H7 (cell line): ENCODE measurements around the gene C5. TPM values are rescaled to one million over a fixed set of nuclear protein-coding genes. Genes with fewer than 3 reads are reported as not detected.

Source experiments
- DNase-seq: peaks from one replicate; pipeline ENCODE4 v3.0.0; 2012
- H3K27me3 ChIP-seq: 2 replicates; pipeline ENCODE4 v1.6.0; 2011; ENCODE audit warnings: mild to moderate bottlenecking, low read length; ENCODE audit not compliant: control insufficient read depth, insufficient read depth
- H3K36me3 ChIP-seq: replicated peaks from 2 replicates; pipeline ENCODE4 v1.5.1; 2011; ENCODE audit warnings: low read length; ENCODE audit not compliant: control insufficient read depth, insufficient read depth
- H3K4me3 ChIP-seq: 2 replicates; pipeline ENCODE4 v1.5.1; 2011; ENCODE audit warnings: low read depth, mild to moderate bottlenecking, control low read depth, low read length, moderate library complexity; ENCODE audit not compliant: insufficient read depth
- total RNA-seq: library from RNA; depleted of rRNA; stranded (reverse); fragments of >200 nt; shearing (Covaris generic); gene quantifications from 2 replicates; pipeline ENCODE4 v1.2.3, GENCODE V29; 2014

C5 gene
- total RNA-seq, 1 experiment from 2014 or later, result 1.0 TPM

DNA sequence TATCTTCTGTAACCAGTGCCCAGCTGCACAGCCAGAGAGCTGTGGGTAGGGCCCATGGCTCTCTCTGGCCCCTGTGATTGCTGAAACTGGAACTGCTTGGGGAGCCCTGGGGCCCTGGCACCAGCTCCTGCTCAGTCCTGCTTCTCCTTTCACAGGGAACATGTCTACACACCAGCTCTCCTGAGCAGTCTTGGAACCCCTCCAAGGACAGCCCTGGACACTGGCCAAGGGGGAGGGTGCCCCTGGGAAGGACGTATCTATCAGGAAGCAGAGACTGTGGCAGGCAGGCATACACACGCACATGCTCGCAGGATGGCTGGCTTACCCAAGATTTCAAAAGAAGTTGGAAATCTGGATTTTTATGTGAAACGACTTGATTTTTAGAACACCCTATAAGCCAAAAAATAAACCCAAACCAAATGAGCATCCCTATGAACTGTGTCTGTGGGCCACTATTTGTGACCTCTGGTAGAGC is 114.7 kb downstream of the C5 start:
- Histone ChIP-seq H3K4me3 (no peak overlapping the region), H3K27me3 (no peaks in the 10 kb centered on the region; the same call in 1 of the 2 replicates), H3K36me3 (no peaks in the 10 kb centered on the region)
- no peak for DNase-seq

DNA sequence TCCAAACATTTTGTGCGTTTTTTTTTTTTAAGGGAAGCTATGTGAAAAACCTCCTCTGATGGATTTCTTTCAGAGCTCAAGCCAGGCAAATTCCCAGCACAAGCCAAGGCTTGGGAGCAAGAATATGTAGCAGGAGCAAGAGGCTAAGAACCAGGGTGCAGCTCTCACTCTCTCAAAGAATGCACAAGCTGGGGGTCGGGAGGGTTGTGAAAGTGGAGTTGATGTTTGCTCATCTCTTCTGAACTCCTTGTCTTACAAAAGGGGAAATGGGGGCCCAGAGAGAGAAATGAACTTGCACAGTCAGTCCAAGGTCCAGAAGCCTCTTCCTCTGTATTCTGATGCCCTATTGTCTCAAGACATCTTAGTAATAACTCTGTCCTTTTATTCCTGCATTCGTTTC is 115.8 kb downstream of the C5 start:
- no peaks in the 10 kb centered on the region; the same call in 1 of the 2 replicates for H3K27me3 ChIP-seq
- no peak for DNase-seq
- H3K36me3 ChIP-seq, result no peaks in the 10 kb centered on the region
- H3K4me3 ChIP-seq, result no peak overlapping the region

DNA sequence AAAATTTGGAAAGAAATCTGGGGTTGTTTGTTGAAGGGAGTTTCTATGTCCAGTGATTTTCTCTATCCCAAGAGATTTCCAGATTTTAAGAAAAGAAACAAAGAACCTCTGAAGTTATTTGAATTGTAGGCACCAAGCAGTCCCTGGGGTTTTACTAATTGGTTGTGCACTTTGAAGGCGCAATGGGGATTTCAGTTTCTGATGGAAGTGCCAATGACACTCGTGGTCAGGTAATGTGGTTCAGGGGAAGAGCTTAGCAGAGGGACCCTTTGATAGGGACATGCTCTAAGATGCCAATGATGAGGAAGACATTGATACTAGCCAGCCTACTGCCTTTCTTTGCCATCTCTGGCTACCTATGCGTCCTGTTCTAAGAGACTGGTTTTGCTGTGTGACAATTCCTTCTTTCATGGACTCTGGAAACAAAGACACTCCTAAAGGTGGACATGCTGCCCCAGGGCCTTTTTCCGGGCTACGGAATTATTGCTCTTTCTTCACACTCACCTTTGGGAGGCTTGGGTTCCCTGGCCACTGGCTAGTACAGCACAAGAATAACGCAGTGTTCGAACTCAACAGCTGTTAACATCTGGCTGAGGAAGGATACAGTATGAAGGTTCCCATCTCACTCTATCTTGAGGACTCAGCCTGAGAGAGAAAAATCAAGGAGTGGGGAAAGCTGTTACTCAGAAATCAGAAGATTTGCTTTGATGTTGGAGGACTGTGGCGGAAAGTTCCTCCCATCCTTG is 116.6 kb downstream of the C5 start:
- Histone ChIP-seq H3K27me3 (peaks cover 2% of the 10 kb centered on the region; the same call in 1 of the 2 replicates), H3K4me3 (no peak overlapping the region), H3K36me3 (no peaks in the 10 kb centered on the region)
- DNase-seq, result no peak

DNA sequence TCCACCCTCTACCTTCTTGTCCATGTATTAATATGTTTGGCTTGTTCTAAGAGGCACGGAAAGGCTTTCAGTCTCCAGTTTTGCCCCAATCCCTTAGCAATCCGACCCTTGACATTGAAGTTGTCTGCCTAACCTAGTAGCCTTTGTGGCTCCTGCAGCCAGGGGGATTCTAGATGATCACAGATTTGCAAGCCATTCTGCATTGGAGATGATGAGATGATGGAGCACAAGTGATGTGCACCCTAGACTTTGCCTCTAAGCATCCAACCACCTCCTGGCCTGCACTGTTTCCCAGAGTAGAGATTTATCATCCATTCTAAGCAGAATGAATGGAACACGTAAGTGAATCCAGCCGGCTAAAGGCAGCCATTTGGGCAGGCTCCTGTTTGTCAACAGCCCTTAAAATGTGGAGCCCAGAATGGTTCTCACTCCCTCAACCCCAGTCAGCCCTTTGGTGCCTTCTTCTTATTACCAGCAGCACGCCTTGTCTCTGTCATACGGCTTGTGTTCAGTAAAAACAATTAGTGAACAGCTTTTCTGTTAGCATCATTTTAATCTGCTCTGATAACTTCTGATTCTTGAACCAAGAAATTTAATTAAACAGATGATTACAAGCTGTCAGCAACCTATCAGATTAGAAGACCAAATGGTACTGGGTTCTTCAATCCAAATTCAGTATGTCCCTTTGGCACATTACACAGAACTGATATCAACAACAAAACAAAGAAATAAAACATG is 117.8 kb downstream of the C5 start:
- H3K4me3 ChIP-seq, result no peak overlapping the region
- DNase-seq, result no peak
- no peaks in the 10 kb centered on the region for H3K36me3 ChIP-seq
- peaks cover 7% of the 10 kb centered on the region for H3K27me3 ChIP-seq

DNA sequence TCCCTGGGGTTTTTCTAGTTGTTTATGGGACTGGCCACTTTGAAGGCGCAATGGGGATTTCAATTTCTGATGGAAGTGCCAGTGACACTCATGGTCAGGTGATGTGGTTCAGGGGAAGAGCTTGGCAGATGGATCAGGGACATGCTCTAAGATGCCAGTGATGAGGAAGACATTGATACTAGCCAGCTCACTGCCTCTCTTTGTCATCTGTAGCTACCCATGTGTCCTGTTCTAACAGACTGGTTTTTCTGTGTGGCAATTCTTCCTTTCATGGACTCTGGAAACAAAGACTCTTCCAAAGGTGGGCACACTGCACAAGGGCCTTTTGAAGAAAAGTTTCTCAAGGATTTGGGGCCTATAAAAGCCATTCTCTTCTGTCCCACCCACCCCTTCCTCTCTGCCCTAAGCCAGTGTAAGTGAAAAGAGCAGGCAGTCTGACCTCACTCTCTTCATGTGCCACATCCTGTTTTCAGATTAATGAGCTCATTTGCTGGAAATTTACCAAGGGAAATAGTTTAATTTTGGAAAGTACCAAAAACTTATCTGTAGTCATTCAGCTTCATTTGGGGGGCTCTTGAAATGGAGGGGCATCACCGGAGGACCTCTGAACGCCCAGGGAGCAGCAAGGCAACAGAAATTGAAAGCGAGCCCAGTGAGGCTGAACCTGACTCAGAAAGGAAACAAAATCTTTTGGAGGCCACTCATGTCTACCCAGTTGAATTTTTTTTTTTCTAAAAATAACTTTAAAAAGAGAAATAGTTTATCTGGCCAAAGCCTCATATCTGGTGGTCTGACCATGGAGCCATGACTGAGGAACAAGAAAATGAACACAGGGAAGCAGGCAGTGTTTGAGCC is 118.6 kb downstream of the C5 start:
- Histone ChIP-seq H3K36me3 (no peaks in the 10 kb centered on the region), H3K27me3 (peaks cover 7% of the 10 kb centered on the region), H3K4me3 (no peak overlapping the region)
- DNase-seq, result no peak

DNA sequence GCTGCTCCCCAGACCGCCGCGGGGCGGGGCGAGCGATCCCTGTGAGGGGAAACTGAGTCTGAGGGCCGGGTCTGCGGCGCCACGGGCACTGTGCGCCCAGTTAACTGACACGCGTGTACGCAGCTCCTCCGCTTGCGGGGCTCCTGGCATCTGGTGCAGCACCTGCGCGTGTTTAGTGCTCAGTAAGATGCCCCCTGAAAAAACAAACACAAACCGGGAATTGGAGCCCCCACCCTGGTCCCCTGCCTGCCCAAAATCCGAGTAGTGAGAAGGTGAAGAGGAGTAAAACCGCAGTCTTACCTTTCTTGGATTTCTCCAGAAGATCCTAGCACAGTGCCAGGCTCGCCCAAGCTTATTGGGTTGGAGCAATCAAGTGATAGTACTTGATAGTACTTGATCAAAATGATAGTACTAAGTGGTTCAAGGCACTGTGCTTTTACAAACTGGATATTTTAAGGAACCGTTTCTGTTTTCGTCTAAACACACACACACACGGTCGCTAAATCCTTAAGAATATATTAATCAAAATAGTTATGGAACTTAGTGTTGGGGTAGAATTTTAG is 120.8 kb downstream of the C5 start:
- DNase-seq, result no peak
- H3K36me3 ChIP-seq, result no peaks in the 10 kb centered on the region; the same call in 1 of the 2 replicates
- peaks cover 7% of the 10 kb centered on the region for H3K27me3 ChIP-seq
- H3K4me3 ChIP-seq, result peak overlapping the region; percentile 64

DNA sequence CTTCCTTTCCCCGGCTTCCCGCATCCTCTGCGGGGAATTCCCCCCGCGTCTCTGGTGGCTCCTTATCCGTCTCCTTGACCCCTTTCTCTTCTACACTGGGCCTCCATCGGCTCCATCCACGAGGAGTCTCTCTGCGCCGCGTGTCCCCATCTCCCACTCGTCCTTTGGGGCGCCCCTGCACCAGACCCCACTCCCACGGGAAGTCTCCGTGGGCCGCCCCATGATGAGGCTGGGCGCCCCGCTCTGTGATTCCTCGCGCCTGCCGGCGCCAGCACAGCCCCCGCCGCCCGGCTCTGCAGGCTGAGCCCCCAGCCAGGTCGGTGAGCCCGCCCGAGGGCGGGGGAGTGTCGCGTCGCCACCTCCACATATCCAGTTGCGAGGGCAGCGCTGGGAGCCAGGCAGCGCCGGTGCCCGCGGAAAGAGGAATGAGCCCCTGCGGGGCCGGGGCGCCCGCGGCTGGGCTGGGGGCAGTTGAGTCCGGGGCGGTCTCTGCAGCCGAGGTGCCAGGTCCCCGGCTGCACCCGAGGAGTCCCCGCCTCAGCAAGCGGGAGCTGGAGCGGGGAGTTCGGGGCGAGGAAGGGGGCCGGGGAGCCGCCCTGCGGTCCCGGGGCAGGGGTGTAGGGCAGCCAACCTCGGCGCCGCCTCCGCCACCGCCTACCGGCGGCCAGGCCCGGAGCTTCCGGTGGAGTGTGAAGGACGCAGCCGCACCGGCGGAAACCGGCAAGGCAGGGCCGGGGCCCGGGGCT is 121.4 kb downstream of the C5 start:
- peak; percentile 95 for DNase-seq
- H3K27me3 ChIP-seq, result peaks cover 7% of the 10 kb centered on the region
- H3K36me3 ChIP-seq, result no peaks in the 10 kb centered on the region; the same call in 1 of the 2 replicates
- peak overlapping the region; percentile 64 for H3K4me3 ChIP-seq

DNA sequence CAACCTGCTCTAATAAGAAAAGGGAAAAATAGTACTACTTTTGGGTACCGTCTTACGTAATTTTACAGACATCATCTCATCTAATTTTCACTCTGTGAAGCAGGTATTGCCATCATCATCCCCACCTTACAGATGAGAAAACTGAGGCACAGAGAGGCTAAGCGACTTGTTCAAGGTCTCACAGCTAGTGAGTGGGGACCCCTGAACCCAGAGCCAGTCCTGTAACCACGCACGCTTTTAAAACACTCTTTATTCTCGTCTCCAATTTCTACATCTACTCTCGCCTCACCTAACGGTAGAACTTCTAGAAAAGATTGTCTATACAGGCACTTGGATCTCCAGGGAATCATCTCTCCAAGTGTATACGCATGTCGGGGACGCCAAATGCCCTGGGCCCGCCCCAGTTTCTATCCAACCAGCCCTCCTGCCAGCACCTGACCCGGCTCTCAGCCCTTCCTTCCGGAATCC is 122.0 kb downstream of the C5 start:
- no peak for DNase-seq
- Histone ChIP-seq H3K27me3 (peaks cover 7% of the 10 kb centered on the region), H3K36me3 (no peaks in the 10 kb centered on the region; the same call in 1 of the 2 replicates), H3K4me3 (peak overlapping the region; percentile 64)

DNA sequence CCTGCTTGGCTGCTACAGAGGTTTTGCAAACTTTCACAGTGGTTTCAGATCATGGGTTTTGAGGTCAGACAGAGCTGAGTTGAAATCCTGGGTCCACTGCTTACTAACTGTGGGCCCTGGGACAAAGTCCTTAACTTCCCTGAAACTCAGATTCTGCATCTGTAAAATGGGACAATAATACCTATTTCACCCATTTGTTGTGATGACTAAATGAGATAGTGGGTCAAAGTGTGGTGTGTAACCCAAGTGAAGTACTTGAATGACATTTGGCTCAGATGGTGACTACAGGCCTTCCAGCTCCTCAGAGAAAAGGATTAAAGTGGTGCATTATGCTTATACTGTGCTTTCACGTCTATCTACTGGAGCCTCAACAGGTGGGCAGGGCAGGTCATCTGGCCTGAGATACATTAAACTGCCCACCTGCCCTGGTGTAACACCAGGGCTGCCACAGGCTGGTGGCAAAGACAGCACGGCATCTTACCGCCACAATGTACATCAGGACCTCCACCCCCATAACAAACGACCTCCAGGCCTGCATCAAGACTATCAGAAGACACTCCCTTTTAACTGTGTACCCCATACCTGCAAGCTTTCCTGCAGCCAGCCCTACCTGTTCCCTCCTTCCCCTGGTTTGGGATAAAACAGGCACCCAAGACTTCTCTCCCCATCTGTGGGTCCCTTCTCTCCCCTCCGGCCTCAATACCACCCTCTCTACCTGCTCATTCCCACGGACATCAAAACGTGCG is 122.6 kb downstream of the C5 start:
- H3K4me3 ChIP-seq, result no peak overlapping the region
- peaks cover 7% of the 10 kb centered on the region for H3K27me3 ChIP-seq
- no peak for DNase-seq
- H3K36me3 ChIP-seq, result no peaks in the 10 kb centered on the region; the same call in 1 of the 2 replicates

DNA sequence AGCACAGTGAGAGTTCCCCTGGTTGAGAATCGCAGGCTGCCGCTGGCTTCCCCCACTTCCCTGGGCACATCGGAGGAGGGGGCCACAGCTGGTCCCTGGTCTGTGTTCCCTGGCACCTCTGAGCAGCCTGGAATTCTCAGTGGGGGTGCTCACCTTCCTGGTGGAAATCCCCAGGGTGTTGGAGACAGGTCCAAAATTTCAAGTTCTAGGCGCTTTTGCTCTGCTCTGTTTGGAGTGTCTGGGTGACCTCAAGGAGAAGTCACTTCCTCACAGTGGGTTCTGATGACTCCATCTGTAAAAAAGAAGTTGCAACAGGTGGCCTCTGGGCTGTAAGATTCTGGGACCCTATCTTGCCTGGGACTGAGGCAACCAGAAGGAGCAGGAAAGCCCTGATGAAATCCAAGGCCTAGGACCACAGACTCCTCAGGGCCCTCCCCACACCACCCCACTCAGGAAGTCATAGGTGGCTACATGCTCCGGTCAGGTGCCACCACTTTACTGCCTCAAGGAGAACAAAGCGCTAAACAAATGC is 123.6 kb downstream of the C5 start, which contains the start of gene TRAF1:
Gene TRAF1, minus strand, starts transcription at position 400 of the 532 bp plus-strand sequence. CDS start 721 bp downstream, outside the sequence.
- peaks cover 7% of the 10 kb centered on the region for H3K27me3 ChIP-seq
- no peak within 1 kb of the TSS for H3K4me3 ChIP-seq
- no peak for DNase-seq
- H3K36me3 ChIP-seq, result no peaks in the 10 kb centered on the region; the same call in 1 of the 2 replicates

DNA sequence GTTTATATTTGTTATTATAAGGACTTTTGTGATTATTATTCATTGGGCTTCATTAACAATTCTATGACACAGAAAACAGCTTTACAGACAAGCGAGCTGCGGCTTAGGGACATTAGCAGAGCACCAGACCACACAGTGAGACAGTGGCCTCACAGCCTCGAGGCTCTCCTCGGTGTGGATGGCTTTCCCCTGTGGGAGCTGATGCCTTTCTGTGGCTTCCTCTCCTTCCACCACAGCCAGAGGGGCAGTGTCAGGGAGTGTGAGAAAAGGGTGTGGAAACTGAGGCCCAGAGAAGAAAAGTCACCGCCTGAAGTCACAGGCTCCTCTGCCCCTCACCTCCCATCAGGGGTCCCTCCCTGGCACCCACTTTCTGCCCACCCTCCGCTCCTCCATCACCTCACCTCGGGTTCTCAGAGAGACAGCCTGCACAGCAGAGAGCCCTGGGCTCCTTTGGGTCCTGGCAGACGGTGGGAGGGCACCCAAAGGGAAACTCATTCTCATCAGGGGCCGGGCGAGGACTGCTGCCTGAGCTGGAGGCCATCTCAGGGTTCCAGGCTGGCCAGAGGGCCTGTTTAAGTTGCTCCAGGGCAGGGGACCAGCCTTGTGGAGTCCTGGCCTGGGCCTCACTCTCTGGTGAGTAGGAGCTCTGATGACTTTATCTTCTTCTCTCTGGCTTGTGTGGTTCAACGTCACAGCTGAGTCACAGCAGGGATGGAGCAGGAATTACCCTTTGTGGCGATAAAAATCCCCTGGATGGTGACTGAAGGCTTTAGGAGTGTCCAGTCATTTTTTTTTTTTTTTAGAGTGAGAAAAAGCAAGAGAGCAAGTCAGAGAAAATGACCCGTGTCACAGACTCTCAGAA is 124.3 kb downstream of the C5 start:
- Histone ChIP-seq H3K36me3 (no peaks in the 10 kb centered on the region; the same call in 1 of the 2 replicates), H3K4me3 (no peak overlapping the region), H3K27me3 (peaks cover 7% of the 10 kb centered on the region)
- no peak for DNase-seq
